Endodermal cell (in vitro differentiated cells): ENCODE measurements around the gene CTSO. TPM values are rescaled to one million over a fixed set of nuclear protein-coding genes. Genes with fewer than 3 reads are reported as not detected.

Experiments used
- DNase-seq: peaks from one replicate; pipeline ENCODE4 v3.0.0-alpha.2; 2017
- H3K27ac ChIP-seq: 2 replicates; pipeline ENCODE4 v1.5.1; 2013; ENCODE audit warnings: mild to moderate bottlenecking, low read depth, low read length, moderate library complexity
- H3K27me3 ChIP-seq: 2 replicates; pipeline ENCODE4 v1.6.1; 2013; ENCODE audit warnings: mild to moderate bottlenecking, low read length, moderate library complexity; ENCODE audit not compliant: insufficient read depth, control insufficient read depth, poor library complexity, severe bottlenecking
- H3K36me3 ChIP-seq: 2 replicates; pipeline ENCODE4 v1.7.0; 2013; ENCODE audit warnings: mild to moderate bottlenecking, low read length, moderate library complexity; ENCODE audit not compliant: control insufficient read depth, insufficient read depth
- H3K4me1 ChIP-seq: one replicate; pipeline ENCODE4 v1.7.0; 2013; ENCODE audit warnings: low read length; ENCODE audit not compliant: control insufficient read depth, insufficient read depth
- H3K4me3 ChIP-seq: 2 replicates; pipeline ENCODE4 v1.5.1; 2013; ENCODE audit warnings: mild to moderate bottlenecking, low read length, moderate library complexity
- H3K9ac ChIP-seq: 2 replicates; pipeline ENCODE4 v1.6.1; 2013; ENCODE audit warnings: mild to moderate bottlenecking, low read length, moderate library complexity; ENCODE audit not compliant: poor library complexity, severe bottlenecking; ENCODE audit errors: extremely low read depth
- H3K9me3 ChIP-seq: 2 replicates; pipeline ENCODE4 v1.6.1; 2013; ENCODE audit warnings: mild to moderate bottlenecking, low read length, moderate library complexity; ENCODE audit not compliant: control insufficient read depth
- H3K27ac Mint-ChIP-seq: 2 replicates; pipeline ENCODE4 v1.8.0; 2020; ENCODE audit warnings: mixed read lengths
- H3K27me3 Mint-ChIP-seq: 2 replicates; pipeline ENCODE4 v1.8.0; 2021; ENCODE audit warnings: mild to moderate bottlenecking, mixed read lengths; ENCODE audit not compliant: insufficient read depth
- H3K36me3 Mint-ChIP-seq: 2 replicates; pipeline ENCODE4 v1.8.0; 2020; ENCODE audit warnings: low read depth, mixed read lengths
- H3K4me1 Mint-ChIP-seq: 2 replicates; pipeline ENCODE4 v1.8.0; 2020; ENCODE audit warnings: mixed read lengths
- H3K4me3 Mint-ChIP-seq: 2 replicates; pipeline ENCODE4 v1.8.0; 2020; ENCODE audit warnings: mild to moderate bottlenecking, moderate library complexity, mixed read lengths
- H3K9me3 Mint-ChIP-seq: 2 replicates; pipeline ENCODE4 v1.8.0; 2020; ENCODE audit warnings: mild to moderate bottlenecking, mixed read lengths
- CTCF ChIP-seq: fragments of 200-600 bp; sonication (generic); conservative IDR thresholded peaks from 2 replicates; pipeline ENCODE4 v1.5.0; 2021; ENCODE audit warnings: antibody characterized with exemption, mild to moderate bottlenecking
- whole genome bisulfite sequencing, 2 experiments: methylation state at CpG; one replicate each; pipeline versions ENCODE4 v1.1.5 to v1.1.7; 2013; ENCODE audit warnings: missing lambda C conversion rate in 2 of 2, mixed read lengths in 1 of 2; ENCODE audit not compliant: insufficient coverage in 1 of 2, insufficient read length in 1 of 2; 5-methylcytosine and 5-hydroxymethylcytosine counted together
- total RNA-seq, 2 donors: library from RNA; stranded (reverse); fragmentation: NEBNext Ultra II Directional in 1 of 2; extraction: Animal tissue kit (Norgen Biotek cat#: 25700) in 1 of 2; gene quantifications; 2 replicates in 1 of 2; 3 replicates in 1 of 2; pipeline ENCODE4 v1.2.1, GENCODE V29; 2021

The CTSO gene
- total RNA-seq, 2 donors from 2014 or later = 4.2 to 5.4 TPM

DNA sequence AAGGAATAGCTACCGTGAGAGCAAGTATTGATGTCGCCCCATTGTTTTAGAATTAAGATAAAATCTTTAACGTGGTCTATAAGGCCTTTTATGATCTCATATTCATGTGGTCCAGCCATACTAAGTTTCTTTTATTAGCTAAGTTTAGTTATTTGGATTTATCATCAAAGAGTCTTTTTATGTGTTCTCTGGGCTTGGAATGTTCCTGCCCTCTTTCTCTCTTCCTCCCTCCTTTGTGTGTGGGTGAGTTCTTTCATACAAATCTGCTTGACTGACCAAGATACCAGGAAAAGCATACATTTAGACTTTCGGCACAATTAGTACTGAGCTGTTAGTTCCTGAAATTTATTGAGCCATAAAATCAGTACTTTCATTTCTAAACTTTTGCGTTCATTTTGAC, 38.9 kb downstream of the CTSO start:
- Histone ChIP-seq H3K36me3 (no peaks in the 10 kb centered on the region), H3K27ac (no peak overlapping the region), H3K27me3 (no peaks in the 10 kb centered on the region), H3K9me3 (no peaks in the 10 kb centered on the region), H3K9ac (no peak overlapping the region), H3K4me1 (no peaks in the 10 kb centered on the region), H3K4me3 (no peak overlapping the region)
- Mint-ChIP-seq H3K27me3 (no peaks in the 10 kb centered on the region), H3K9me3 (no peaks in the 10 kb centered on the region), H3K4me3 (no peak overlapping the region), H3K27ac (no peak overlapping the region), H3K4me1 (peaks cover 2% of the 10 kb centered on the region), H3K36me3 (no peaks in the 10 kb centered on the region)
- WGBS, 2 experiments = 87 to 100% methylated on average over 2 to 4 of the region's 5 CpGs
- no peak for DNase-seq
- TF ChIP-seq CTCF = no peak

DNA sequence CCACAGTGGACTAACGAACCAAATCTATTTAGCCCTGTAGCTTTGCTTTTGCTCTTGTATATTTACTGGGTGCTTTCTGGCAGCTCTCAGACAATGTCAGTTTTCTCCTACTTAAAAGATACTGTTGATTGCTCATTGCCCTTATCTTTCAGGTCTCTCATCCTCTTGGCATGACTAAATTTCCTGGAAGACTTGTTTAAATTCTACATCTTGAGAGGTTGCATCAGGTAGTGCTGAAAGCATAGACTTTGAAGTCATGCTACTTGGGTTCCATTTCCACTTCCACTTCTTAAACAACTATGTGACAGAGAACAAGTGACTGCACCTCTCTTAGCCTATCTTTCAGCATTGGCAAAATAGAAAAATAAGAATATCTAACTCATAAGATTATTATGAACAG, 41.8 kb downstream of the CTSO start:
- Mint-ChIP-seq H3K27me3 (no peaks in the 10 kb centered on the region), H3K36me3 (no peaks in the 10 kb centered on the region), H3K27ac (no peak overlapping the region), H3K9me3 (no peaks in the 10 kb centered on the region), H3K4me3 (no peak overlapping the region), H3K4me1 (peaks cover 2% of the 10 kb centered on the region)
- Histone ChIP-seq H3K27me3 (no peaks in the 10 kb centered on the region), H3K36me3 (no peaks in the 10 kb centered on the region), H3K9me3 (no peaks in the 10 kb centered on the region), H3K4me3 (no peak overlapping the region), H3K4me1 (no peaks in the 10 kb centered on the region), H3K27ac (no peak overlapping the region), H3K9ac (no peak overlapping the region)
- TF ChIP-seq CTCF = no peak
- DNase-seq = no peak
- 92 to 100% methylated on average over 1 of the region's 1 CpG for WGBS, 2 experiments

DNA sequence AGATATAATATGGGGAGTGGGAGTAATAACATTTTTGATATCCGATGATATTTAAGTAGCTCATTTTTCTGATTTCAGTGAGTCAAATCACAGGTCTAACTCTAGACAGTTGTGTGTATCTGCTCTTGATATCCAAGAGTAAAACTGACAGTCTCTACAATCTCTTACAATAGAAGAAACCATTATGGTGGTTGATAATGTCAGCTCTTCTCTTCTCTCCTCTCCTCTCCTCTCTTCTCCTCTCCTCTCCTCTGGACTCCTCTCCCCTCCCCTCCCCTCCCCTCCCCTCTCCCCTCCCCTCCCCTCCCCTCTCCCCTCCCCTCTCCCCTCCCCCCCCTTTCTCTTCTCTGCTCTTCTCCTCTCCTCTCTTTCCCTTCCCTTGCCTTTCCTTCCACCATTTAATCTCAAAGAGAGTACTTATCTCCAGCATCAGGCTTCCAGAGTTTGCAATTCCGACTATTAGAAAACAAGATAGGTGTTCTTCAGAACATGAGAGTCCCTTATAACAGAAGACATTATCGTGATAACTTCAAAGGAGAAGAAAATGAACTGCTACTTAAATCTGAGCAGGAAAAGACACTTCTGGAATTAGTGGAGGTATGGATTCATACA, 43.9 kb downstream of the CTSO start:
- Mint-ChIP-seq H3K36me3 (no peaks in the 10 kb centered on the region), H3K4me3 (no peak overlapping the region), H3K27ac (no peak overlapping the region), H3K4me1 (peaks cover 2% of the 10 kb centered on the region), H3K9me3 (no peaks in the 10 kb centered on the region), H3K27me3 (no peaks in the 10 kb centered on the region)
- 89 to 100% methylated on average over 1 to 3 of the region's 3 CpGs for WGBS, 2 experiments
- H3K27me3 ChIP-seq = no peaks in the 10 kb centered on the region
- no peak for DNase-seq
- no peaks in the 10 kb centered on the region for H3K4me1 ChIP-seq
- H3K36me3 ChIP-seq = no peaks in the 10 kb centered on the region
- H3K9ac ChIP-seq = no peak overlapping the region
- H3K27ac ChIP-seq = no peak overlapping the region
- no peaks in the 10 kb centered on the region for H3K9me3 ChIP-seq
- TF ChIP-seq CTCF = no peak
- H3K4me3 ChIP-seq = no peak overlapping the region
